Lung (tissue), 12 donors: ENCODE data around the gene STAG1. TPM values are rescaled to one million over a fixed set of nuclear protein-coding genes. Genes with fewer than 3 reads are reported as not detected.

Experiments used
- ATAC-seq: fragments of 200-7000 bp; cut with Tn5 transposase; one replicate; pipeline ENCODE4 v1.9.1; 2020; ENCODE audit warnings: moderate number of reproducible peaks; ENCODE audit not compliant: insufficient read depth, low FRiP score
- DNase-seq, 3 donors: peaks; one replicate each; pipeline ENCODE4 v3.0.0-alpha.2; 2013 to 2017
- H3K27ac ChIP-seq, 2 donors: one replicate each; pipeline ENCODE4 v1.5.1; 2013; ENCODE audit warnings: mild to moderate bottlenecking in 2 of 2, moderate library complexity in 2 of 2, control low read depth in 1 of 2, inconsistent platforms in 1 of 2, low read depth in 1 of 2, low read length in 1 of 2
- H3K27me3 ChIP-seq, 3 donors: one replicate each; pipeline ENCODE4 v1.5.1; 2013; ENCODE audit warnings: low read length in 2 of 3; ENCODE audit not compliant: control insufficient read depth in 3 of 3, insufficient read depth in 3 of 3
- H3K36me3 ChIP-seq, 4 donors: one replicate each; pipeline ENCODE4 v1.5.1; 2013; ENCODE audit warnings: low read length in 4 of 4, mild to moderate bottlenecking in 1 of 4, moderate library complexity in 1 of 4; ENCODE audit not compliant: control insufficient read depth in 4 of 4, insufficient read depth in 4 of 4
- H3K4me1 ChIP-seq, 5 donors: one replicate each; pipeline ENCODE4 v1.5.1; 2013; ENCODE audit warnings: low read length in 5 of 5, mild to moderate bottlenecking in 2 of 5, moderate library complexity in 1 of 5; ENCODE audit not compliant: control insufficient read depth in 5 of 5, insufficient read depth in 5 of 5
- H3K4me3 ChIP-seq: one replicate; pipeline ENCODE4 v1.5.1; 2013; ENCODE audit warnings: mild to moderate bottlenecking, control low read depth, moderate library complexity
- H3K9ac ChIP-seq, 2 donors: one replicate each; pipeline ENCODE4 v1.5.1; 2013; ENCODE audit warnings: low read length in 2 of 2, control low read depth in 1 of 2; ENCODE audit not compliant: insufficient read depth in 1 of 2
- H3K9me3 ChIP-seq, 4 donors: one replicate each; pipeline ENCODE4 v1.5.1; 2013; ENCODE audit warnings: low read length in 3 of 4, mild to moderate bottlenecking in 1 of 4, moderate library complexity in 1 of 4; ENCODE audit not compliant: control insufficient read depth in 4 of 4, insufficient read depth in 3 of 4
- WGBS, 2 donors: extraction: QIAGEN DNeasy Blood & Tissue Kit; methylation state at CpG; one replicate each; pipeline ENCODE4 v1.1.7; 2013; 5-methylcytosine and 5-hydroxymethylcytosine counted together
- polyA plus RNA-seq, 2 donors: library from polyadenylated mRNA; stranded (reverse); fragments of 200-250 nt; gene quantifications; one replicate each; pipeline ENCODE4 v1.2.1, GENCODE V29; 2013
- total RNA-seq, 2 donors: library from RNA; depleted of rRNA in 1 of 2; stranded (reverse); fragments of >200 nt in 1 of 2; gene quantifications; one replicate each; pipeline ENCODE4 v1.2.1, GENCODE V29; 2014 to 2021
- TF ChIP-seq, protein P1 (sequence below): IDR thresholded peaks from 2 replicates; pipeline ENCODE4 v1.5.1; 2012; ENCODE audit warnings: mild to moderate bottlenecking; ENCODE audit errors: control extremely low read depth, extremely low read depth
- donor health status: control.
- donor health status: control.
- donor health status: Bipolar disorder and iron deficiency.
- donor health status: healthy.
- donor health status: DM: yes; HTN: yes; CAD: no.

The STAG1 gene
- total and polyA plus RNA-seq, 4 donors, result 8.1 to 90.0 (median 20.5) TPM

DNA sequence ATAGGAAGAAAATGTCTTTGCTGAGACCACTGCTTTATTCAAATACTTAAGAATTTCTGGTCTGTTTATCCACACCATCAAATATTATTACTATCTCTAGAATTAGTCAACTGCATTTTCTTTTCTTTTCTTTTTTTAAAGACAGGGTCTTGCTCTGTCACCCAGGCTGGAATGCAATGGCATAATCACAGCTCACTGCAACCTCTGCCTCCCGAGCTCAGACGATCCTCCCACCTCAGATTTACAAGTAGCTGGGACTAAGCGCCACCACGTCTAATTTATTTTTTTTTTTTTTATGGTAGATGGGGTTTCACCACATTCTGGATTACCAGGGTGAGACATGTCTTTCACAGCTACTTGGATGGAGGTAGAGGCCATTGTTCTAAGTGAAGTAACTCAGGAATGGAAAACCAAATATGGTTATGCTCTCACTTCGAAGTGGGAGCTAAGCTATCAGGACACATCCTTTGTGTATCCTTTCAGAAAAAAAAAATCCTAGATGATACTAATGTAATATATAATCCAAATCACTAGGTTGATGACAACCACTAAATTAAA is 52.8 kb downstream of the STAG1 start:
- peaks cover 0 to 7% (median 0%) of the 10 kb centered on the region in 5 donors for H3K4me1 ChIP-seq
- no peak for DNase-seq
- H3K27ac ChIP-seq, result no peak overlapping the region
- peaks cover 0 to 3% (median 0%) of the 10 kb centered on the region in 4 donors for H3K36me3 ChIP-seq
- no peak overlapping the region for H3K4me3 ChIP-seq
- 75 to 82% methylated on average over 5 of the region's 5 CpGs for WGBS, 2 donors
- TF ChIP-seq, protein P1, sequence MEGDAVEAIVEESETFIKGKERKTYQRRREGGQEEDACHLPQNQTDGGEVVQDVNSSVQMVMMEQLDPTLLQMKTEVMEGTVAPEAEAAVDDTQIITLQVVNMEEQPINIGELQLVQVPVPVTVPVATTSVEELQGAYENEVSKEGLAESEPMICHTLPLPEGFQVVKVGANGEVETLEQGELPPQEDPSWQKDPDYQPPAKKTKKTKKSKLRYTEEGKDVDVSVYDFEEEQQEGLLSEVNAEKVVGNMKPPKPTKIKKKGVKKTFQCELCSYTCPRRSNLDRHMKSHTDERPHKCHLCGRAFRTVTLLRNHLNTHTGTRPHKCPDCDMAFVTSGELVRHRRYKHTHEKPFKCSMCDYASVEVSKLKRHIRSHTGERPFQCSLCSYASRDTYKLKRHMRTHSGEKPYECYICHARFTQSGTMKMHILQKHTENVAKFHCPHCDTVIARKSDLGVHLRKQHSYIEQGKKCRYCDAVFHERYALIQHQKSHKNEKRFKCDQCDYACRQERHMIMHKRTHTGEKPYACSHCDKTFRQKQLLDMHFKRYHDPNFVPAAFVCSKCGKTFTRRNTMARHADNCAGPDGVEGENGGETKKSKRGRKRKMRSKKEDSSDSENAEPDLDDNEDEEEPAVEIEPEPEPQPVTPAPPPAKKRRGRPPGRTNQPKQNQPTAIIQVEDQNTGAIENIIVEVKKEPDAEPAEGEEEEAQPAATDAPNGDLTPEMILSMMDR, result no peak
- no peaks in the 10 kb centered on the region for H3K9me3 ChIP-seq
- H3K27me3 ChIP-seq, result no peaks in the 10 kb centered on the region
- ATAC-seq, result no peak
- no peak overlapping the region for H3K9ac ChIP-seq

DNA sequence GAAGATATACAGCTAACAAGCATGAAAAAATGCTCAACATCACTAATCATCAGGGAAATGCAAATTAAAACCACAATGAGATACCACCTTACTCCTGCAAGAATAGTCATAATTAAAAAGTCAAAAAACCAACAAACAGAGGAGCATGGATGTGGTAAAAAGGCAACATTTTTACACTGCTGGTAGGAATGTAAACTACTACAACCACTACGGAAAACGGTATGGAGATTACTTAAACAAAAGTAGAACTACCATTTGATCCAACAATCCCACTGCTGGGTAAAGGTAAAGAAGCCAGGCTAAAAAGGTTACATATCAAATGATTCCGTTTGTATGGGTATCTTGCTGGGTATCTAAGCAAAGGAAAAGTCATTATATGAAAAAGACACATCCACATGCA is 53.8 kb downstream of the STAG1 start:
- no peak overlapping the region for H3K4me3 ChIP-seq
- no peaks in the 10 kb centered on the region for H3K9me3 ChIP-seq
- H3K27me3 ChIP-seq, result no peaks in the 10 kb centered on the region
- H3K4me1 ChIP-seq, result peaks cover 0 to 10% (median 0%) of the 10 kb centered on the region in 5 donors
- ATAC-seq (no peak), DNase-seq (no peak)
- H3K9ac ChIP-seq, result no peak overlapping the region
- 91 to 97% methylated on average over 3 of the region's 3 CpGs for WGBS, 2 donors
- peaks cover 0 to 3% (median 0%) of the 10 kb centered on the region in 4 donors for H3K36me3 ChIP-seq
- H3K27ac ChIP-seq, result no peak overlapping the region
- TF ChIP-seq, protein P1, result no peak

DNA sequence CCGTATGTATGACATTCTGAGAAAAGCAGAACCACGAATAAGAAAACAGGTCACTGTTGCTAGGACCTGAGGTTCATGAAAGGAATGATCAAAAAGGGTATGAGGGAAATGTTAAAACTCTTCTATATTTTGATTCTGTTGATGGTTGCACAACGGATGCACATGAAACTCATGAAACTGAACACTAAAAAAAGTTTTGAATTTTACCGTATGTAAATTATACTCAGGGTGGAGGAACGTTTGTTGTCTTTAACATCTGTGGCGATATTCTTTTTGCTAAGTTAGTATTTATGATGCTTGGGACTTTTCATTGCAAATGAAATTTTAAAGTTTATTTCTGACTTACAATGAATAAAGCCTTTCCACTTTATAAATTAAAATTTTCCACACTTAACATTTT is 55.4 kb downstream of the STAG1 start:
- DNase-seq (no peak), ATAC-seq (no peak)
- Histone ChIP-seq H3K36me3 (peaks cover 0 to 3% (median 0%) of the 10 kb centered on the region in 4 donors), H3K27ac (no peak overlapping the region), H3K4me3 (no peak overlapping the region), H3K4me1 (peaks cover 0 to 10% (median 0%) of the 10 kb centered on the region in 5 donors), H3K9me3 (no peaks in the 10 kb centered on the region), H3K27me3 (no peaks in the 10 kb centered on the region), H3K9ac (no peak overlapping the region)
- WGBS, 2 donors, result 92 to 95% methylated on average over 6 of the region's 6 CpGs
- TF ChIP-seq, protein P1, result no peak

- H3K36me3 ChIP-seq, result peaks cover 0 to 3% (median 0%) of the 10 kb centered on the region in 4 donors
- H3K27me3 ChIP-seq, result no peaks in the 10 kb centered on the region
- ATAC-seq, result no peak
- H3K4me3 ChIP-seq, result no peak overlapping the region
- TF ChIP-seq, protein P1, result no peak
- no peak overlapping the region for H3K9ac ChIP-seq
- DNase-seq, result no peak
- peaks cover 0 to 10% (median 0%) of the 10 kb centered on the region in 5 donors for H3K4me1 ChIP-seq
- 76 to 78% methylated on average over 2 of the region's 2 CpGs for WGBS, 2 donors
- H3K27ac ChIP-seq, result no peak overlapping the region
- H3K9me3 ChIP-seq, result no peaks in the 10 kb centered on the region
These were observed 57.9 kb downstream of the STAG1 start for GRCh38 chr3:136694321-136694720.
